B cell (primary cell): Measurements from ENCODE around the gene CHST1. TPM values are rescaled to one million over a fixed set of nuclear protein-coding genes. Genes with fewer than 3 reads are reported as not detected.

Source experiments
- ATAC-seq: fragments of 200-7000 bp; cut with Tn5 transposase; one replicate; pipeline ENCODE4 v1.10.0; 2021; ENCODE audit warnings: low read depth, mild to moderate bottlenecking, moderate number of reproducible peaks, moderate library complexity
- CTCF ChIA-PET: fragments of 350-600 bp; sonication (Branson Sonifier 250); formaldehyde crosslinking; loops from one replicate; lab custom pipeline; 2021; ENCODE audit warnings: antibody characterized with exemption, inconsistent platforms; lab: Charles Lee
- POLR2A ChIA-PET: fragments of 350-600 bp; sonication (Branson Sonifier 250); formaldehyde crosslinking; loops from one replicate; lab custom pipeline; 2021; ENCODE audit warnings: antibody characterized with exemption; lab: Charles Lee
- DNase-seq: peaks from one replicate; pipeline ENCODE4 v3.0.0; 2013
- H2AFZ ChIP-seq: 2 replicates; pipeline ENCODE4 v1.6.1; 2012; ENCODE audit warnings: mild to moderate bottlenecking, low read depth, low read length; ENCODE audit not compliant: insufficient read depth, poor library complexity, severe bottlenecking
- H3K27ac ChIP-seq, 2 donors: 1 replicate in 1 of 2; 2 replicates in 1 of 2; pipeline ENCODE4 v1.5.1; 2012 to 2013; ENCODE audit warnings: low read length in 2 of 2, mild to moderate bottlenecking in 2 of 2, moderate library complexity in 1 of 2
- H3K27me3 ChIP-seq, 4 experiments: fragments of 200-600 bp in 1 of 4; sonication (generic) in 1 of 4; replicated peaks in 1 of 4; 1 replicate in 2 of 4; 2 replicates in 2 of 4; pipeline versions ENCODE4 v1.6.1 to v1.7.0; 2013 to 2016; ENCODE audit warnings: low read length in 3 of 4, mild to moderate bottlenecking in 2 of 4, mixed read lengths in 1 of 4, moderate library complexity in 1 of 4; ENCODE audit not compliant: insufficient read depth in 4 of 4, control insufficient read depth in 3 of 4; ENCODE audit errors: control extremely low read depth in 1 of 4
- H3K36me3 ChIP-seq, 2 experiments: replicated peaks in 1 of 2; 1 replicate in 1 of 2; 2 replicates in 1 of 2; pipeline versions ENCODE4 v1.6.1 to v1.7.1; 2013; ENCODE audit warnings: low read length in 1 of 2; ENCODE audit not compliant: insufficient read depth in 2 of 2, control insufficient read depth in 1 of 2; ENCODE audit errors: control extremely low read depth in 1 of 2, extremely low read depth in 1 of 2
- H3K4me1 ChIP-seq, 2 donors: fragments of 200-600 bp in 1 of 2; sonication (generic) in 1 of 2; 1 replicate in 1 of 2; 2 replicates in 1 of 2; pipeline versions ENCODE4 v1.5.1 to v1.6.1; 2013 to 2017; ENCODE audit warnings: low read length in 2 of 2; ENCODE audit not compliant: control insufficient read depth in 2 of 2, insufficient read depth in 2 of 2
- H3K4me2 ChIP-seq: replicated peaks from 2 replicates; pipeline ENCODE3; 2012; ENCODE audit warnings: mild to moderate bottlenecking, low read depth, low read length; ENCODE audit not compliant: poor library complexity, severe bottlenecking
- H3K4me3 ChIP-seq, 5 experiments: fragments of 200-600 bp in 1 of 5; sonication (generic) in 1 of 5; 1 replicate in 3 of 5; 2 replicates in 2 of 5; pipeline versions ENCODE4 v1.5.1 to v1.7.0; 2011 to 2016; ENCODE audit warnings: low read length in 4 of 5, mild to moderate bottlenecking in 4 of 5, low read depth in 2 of 5, control low read depth in 1 of 5, moderate library complexity in 1 of 5; ENCODE audit not compliant: insufficient read depth in 1 of 5; ENCODE audit errors: control extremely low read depth in 1 of 5, extremely low read depth in 1 of 5
- H3K79me2 ChIP-seq: fragments of 200-600 bp; sonication (generic); one replicate; pipeline ENCODE4 v1.6.0; 2016; ENCODE audit warnings: low read length; ENCODE audit not compliant: control insufficient read depth, insufficient read depth
- H3K9ac ChIP-seq: fragments of 200-600 bp; sonication (generic); 2 replicates; pipeline ENCODE4 v1.6.1; 2017; ENCODE audit warnings: mild to moderate bottlenecking, low read length, moderate library complexity
- H3K9me3 ChIP-seq, 3 donors: one replicate each; pipeline versions ENCODE4 v1.6.1 to v1.7.1; 2013; ENCODE audit warnings: low read length in 2 of 3; ENCODE audit not compliant: control insufficient read depth in 2 of 3, insufficient read depth in 1 of 3; ENCODE audit errors: control extremely low read depth in 1 of 3
- H4K20me1 ChIP-seq: 2 replicates; pipeline ENCODE4 v1.6.0; 2012; ENCODE audit warnings: mild to moderate bottlenecking, low read length; ENCODE audit not compliant: insufficient read depth, control insufficient read depth, poor library complexity, severe bottlenecking
- H3K27ac Mint-ChIP-seq: one replicate; pipeline ENCODE4 v1.8.0; 2021; ENCODE audit warnings: mixed read lengths
- H3K27me3 Mint-ChIP-seq: one replicate; pipeline ENCODE4 v1.8.0; 2021; ENCODE audit warnings: mixed read lengths
- H3K4me1 Mint-ChIP-seq: one replicate; pipeline ENCODE4 v1.8.0; 2021; ENCODE audit warnings: mixed read lengths
- H3K4me3 Mint-ChIP-seq: one replicate; pipeline ENCODE4 v1.8.0; 2021; ENCODE audit warnings: mixed read lengths
- H3K9me3 Mint-ChIP-seq: one replicate; pipeline ENCODE4 v1.8.0; 2022; ENCODE audit warnings: mixed read lengths; ENCODE audit not compliant: insufficient read depth
- EZH2 ChIP-seq: IDR thresholded peaks from 2 replicates; pipeline ENCODE4 v1.6.1; 2012; ENCODE audit warnings: borderline replicate concordance, low read depth, mild to moderate bottlenecking, moderate library complexity, low read length; ENCODE audit not compliant: insufficient read depth, poor library complexity, severe bottlenecking
- WGBS: methylation state at CpG from one replicate; pipeline ENCODE4 v1.1.5; 2013; ENCODE audit warnings: missing lambda C conversion rate; ENCODE audit not compliant: insufficient coverage; 5-methylcytosine and 5-hydroxymethylcytosine counted together
- intact Hi-C: fragments of 100-400 bp; cut with micrococcal nuclease; formaldehyde crosslinking; loops from one replicate; pipeline ENCODE4 v1.10.0; 2022
- polyA plus RNA-seq: library from polyadenylated mRNA; depleted of rRNA; stranded (reverse); fragments of >200 nt; gene quantifications from 2 replicates; pipeline ENCODE4 v1.2.3, GENCODE V29; 2012
- total RNA-seq, 2 donors: library from RNA; stranded (reverse); fragments of 120-200 nt in 1 of 2; gene quantifications; 1 replicate in 1 of 2; 2 replicates in 1 of 2; pipeline versions ENCODE4 v1.2.3 to v1.2.4, GENCODE V29; 2013 to 2022
- TF ChIP-seq, protein P1 (sequence below): fragments of 200-600 bp; IDR thresholded peaks from one replicate; pipeline ENCODE4 v1.8.0; 2022; ENCODE audit warnings: antibody characterized with exemption, mild to moderate bottlenecking

Gene CHST1
- total and polyA plus RNA-seq, 2 donors (not counting 1 experiment from before 2014, with no cell fraction given) = not detected

DNA sequence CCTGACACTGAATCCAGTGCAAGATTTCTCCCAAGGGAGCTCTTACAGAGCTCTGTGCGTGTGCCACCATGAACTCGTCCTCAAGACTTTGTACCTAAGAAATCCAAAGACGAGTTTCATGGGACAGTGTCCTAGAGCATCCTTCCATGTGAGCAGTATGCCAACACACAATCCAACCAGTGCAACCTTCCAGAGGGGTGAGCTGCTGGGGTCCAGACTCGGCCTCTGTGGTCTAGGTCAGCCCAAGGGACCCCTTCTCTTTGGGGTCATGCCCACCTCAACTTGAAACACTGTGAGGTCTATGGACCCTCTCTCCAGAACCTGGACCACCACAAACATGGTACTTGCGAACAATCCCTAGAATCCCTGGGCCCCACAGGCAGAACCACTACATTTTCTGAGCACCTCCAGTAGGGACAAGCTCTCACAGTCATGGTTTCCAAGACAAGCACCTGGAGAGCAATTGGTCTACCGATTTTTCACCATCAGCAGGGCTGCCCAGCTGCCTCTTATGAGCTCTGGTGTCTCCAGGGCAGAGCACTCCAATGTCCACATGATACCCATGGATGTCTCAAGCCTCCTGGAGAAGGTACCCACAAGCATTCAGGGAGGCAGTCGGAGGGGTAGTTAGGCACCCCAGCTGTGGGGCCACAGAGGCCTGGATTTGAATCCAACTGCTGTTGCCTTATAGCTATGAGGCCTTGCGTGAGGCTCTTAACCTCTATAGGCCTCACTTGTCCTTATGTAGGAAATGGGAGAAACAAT lies 7.7 kb downstream of the CHST1 start:
- no peaks in the 10 kb centered on the region for H3K9me3 ChIP-seq
- TF ChIP-seq, protein P1, sequence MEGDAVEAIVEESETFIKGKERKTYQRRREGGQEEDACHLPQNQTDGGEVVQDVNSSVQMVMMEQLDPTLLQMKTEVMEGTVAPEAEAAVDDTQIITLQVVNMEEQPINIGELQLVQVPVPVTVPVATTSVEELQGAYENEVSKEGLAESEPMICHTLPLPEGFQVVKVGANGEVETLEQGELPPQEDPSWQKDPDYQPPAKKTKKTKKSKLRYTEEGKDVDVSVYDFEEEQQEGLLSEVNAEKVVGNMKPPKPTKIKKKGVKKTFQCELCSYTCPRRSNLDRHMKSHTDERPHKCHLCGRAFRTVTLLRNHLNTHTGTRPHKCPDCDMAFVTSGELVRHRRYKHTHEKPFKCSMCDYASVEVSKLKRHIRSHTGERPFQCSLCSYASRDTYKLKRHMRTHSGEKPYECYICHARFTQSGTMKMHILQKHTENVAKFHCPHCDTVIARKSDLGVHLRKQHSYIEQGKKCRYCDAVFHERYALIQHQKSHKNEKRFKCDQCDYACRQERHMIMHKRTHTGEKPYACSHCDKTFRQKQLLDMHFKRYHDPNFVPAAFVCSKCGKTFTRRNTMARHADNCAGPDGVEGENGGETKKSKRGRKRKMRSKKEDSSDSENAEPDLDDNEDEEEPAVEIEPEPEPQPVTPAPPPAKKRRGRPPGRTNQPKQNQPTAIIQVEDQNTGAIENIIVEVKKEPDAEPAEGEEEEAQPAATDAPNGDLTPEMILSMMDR = no peak
- no peak for TF ChIP-seq EZH2
- no peak overlapping the region for H3K27ac Mint-ChIP-seq
- H2AFZ ChIP-seq = no peak overlapping the region
- no peak overlapping the region for H3K9ac ChIP-seq
- H4K20me1 ChIP-seq = no peaks in the 10 kb centered on the region
- 83% methylated on average over 7 of the region's 8 CpGs for WGBS
- ChIA-PET CTCF (interaction anchor here (0.8 to 5.3 kb wide), 3 partner anchors 11 to 318 kb away, joined by 3 to 30 read pairs (median 3); no protein-coding TSS in a partner anchor), POLR2A (no interaction called here)
- H3K4me1 Mint-ChIP-seq = no peaks in the 10 kb centered on the region
- DNase-seq (no peak), ATAC-seq (no peak)
- intact Hi-C loops = no loop called here
- H3K79me2 ChIP-seq = no peaks in the 10 kb centered on the region
- peaks cover 58% of the 10 kb centered on the region for H3K27me3 Mint-ChIP-seq
- H3K4me3 ChIP-seq = no peak overlapping the region
- peaks cover 0 to 3% of the 10 kb centered on the region in 2 donors for H3K4me1 ChIP-seq
- H3K27me3 ChIP-seq = peaks cover 0 to 34% (median 10%) of the 10 kb centered on the region in 4 experiments
- no peak overlapping the region for H3K4me2 ChIP-seq
- H3K36me3 ChIP-seq = no peaks in the 10 kb centered on the region
- H3K4me3 Mint-ChIP-seq = no peak overlapping the region
- no peaks in the 10 kb centered on the region for H3K9me3 Mint-ChIP-seq
- H3K27ac ChIP-seq = no peak overlapping the region

DNA sequence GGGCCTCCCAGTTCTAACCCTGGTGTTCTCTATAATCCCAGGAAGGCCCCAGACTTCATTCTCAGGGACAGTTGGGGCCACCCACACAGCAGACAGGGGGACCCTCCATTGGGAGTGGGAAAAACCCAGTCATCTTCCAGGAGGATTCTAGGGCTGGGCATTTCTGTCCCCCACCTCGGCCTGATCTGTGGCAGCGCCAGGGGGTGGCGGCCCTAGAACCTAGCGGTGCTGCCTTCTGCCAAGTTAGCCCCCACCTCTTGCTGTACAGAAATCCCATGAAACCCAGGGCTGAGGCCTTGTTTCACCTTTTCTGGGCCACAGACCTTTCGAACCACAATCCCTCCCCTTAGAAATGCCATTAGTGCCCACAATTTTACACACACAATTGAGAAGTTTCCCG lies 9.6 kb downstream of the CHST1 start:
- no peaks in the 10 kb centered on the region for H3K4me1 Mint-ChIP-seq
- CTCF ChIA-PET = interaction anchor here (1.0 to 5.3 kb wide), 5 partner anchors 26 to 317 kb away, joined by 3 to 30 read pairs (median 3); no protein-coding TSS in a partner anchor
- POLR2A ChIA-PET = no interaction called here
- ATAC-seq (no peak), DNase-seq (no peak)
- H3K9me3 Mint-ChIP-seq = no peaks in the 10 kb centered on the region
- H3K27me3 ChIP-seq = peaks cover 0 to 21% (median 5%) of the 10 kb centered on the region in 4 experiments
- intact Hi-C loops = loop anchor here (1.0 kb wide), 1 partner anchor 316 kb away; no protein-coding TSS in a partner anchor
- H3K9ac ChIP-seq = no peak overlapping the region
- TF ChIP-seq, protein P1 = no peak
- no peak for TF ChIP-seq EZH2
- H3K27ac ChIP-seq = no peak overlapping the region
- H3K4me1 ChIP-seq = peaks cover 0 to 3% of the 10 kb centered on the region in 2 donors
- H3K36me3 ChIP-seq = no peaks in the 10 kb centered on the region
- no peak overlapping the region for H2AFZ ChIP-seq
- no peak overlapping the region for H3K27ac Mint-ChIP-seq
- no peak overlapping the region for H3K4me3 Mint-ChIP-seq
- no peaks in the 10 kb centered on the region for H3K79me2 ChIP-seq
- H3K27me3 Mint-ChIP-seq = peaks cover 48% of the 10 kb centered on the region
- WGBS = 96% methylated on average over 6 of the region's 6 CpGs
- peaks cover 0 to under 1% (median 0%) of the 10 kb centered on the region in 3 donors for H3K9me3 ChIP-seq
- no peak overlapping the region for H3K4me3 ChIP-seq
- no peak overlapping the region for H3K4me2 ChIP-seq
- H4K20me1 ChIP-seq = no peaks in the 10 kb centered on the region
